ENCODE measurements around the gene NSUN2. TPM values are rescaled to one million over a fixed set of nuclear protein-coding genes. Genes with fewer than 3 reads are reported as not detected.

NSUN2 gene
- total and polyA plus RNA-seq, 9 donors = 33.2 to 50.2 (median 38.1) TPM

- no peak for DNase-seq
- Histone ChIP-seq H3K4me1 (ENCODE audit: control insufficient read depth, insufficient read depth, low read length) (no peaks in the 10 kb centered on the region), H3K27me3 (ENCODE audit: control insufficient read depth, insufficient read depth, low read length) (no peaks in the 10 kb centered on the region), H3K36me3 (ENCODE audit: control insufficient read depth, insufficient read depth, low read length) (no peaks in the 10 kb centered on the region), H3K9me3 (replicated peaks; ENCODE audit: control insufficient read depth, low read depth, low read length) (no peaks in the 10 kb centered on the region), H3K27ac (ENCODE audit: low read length) (no peak overlapping the region), H3K4me3 (ENCODE audit: low read length) (no peak overlapping the region)
- WGBS (ENCODE audit: insufficient coverage) = no CpG with 5 or more reads among the region's 5 CpGs
Measured at GRCh38 chr5:6570530-6570929, 62.3 kb downstream of the NSUN2 start.

GRCh38 chr5:6568889-6569288 is 64.0 kb downstream of the NSUN2 start:
- 48% methylated on average over 3 of the region's 6 CpGs for WGBS (ENCODE audit: insufficient coverage)
- Histone ChIP-seq H3K27ac (ENCODE audit: low read length) (no peak overlapping the region), H3K9me3 (replicated peaks; ENCODE audit: control insufficient read depth, low read depth, low read length) (no peaks in the 10 kb centered on the region), H3K4me1 (ENCODE audit: control insufficient read depth, insufficient read depth, low read length) (no peaks in the 10 kb centered on the region), H3K36me3 (ENCODE audit: control insufficient read depth, insufficient read depth, low read length) (no peaks in the 10 kb centered on the region), H3K27me3 (ENCODE audit: control insufficient read depth, insufficient read depth, low read length) (no peaks in the 10 kb centered on the region), H3K4me3 (ENCODE audit: low read length) (no peak overlapping the region)
- DNase-seq = no peak

- H3K27ac ChIP-seq (ENCODE audit: low read length) = no peak overlapping the region
- no peak overlapping the region for H3K4me3 ChIP-seq (ENCODE audit: low read length)
- DNase-seq = peak; percentile 35
- 74% methylated on average over 5 of the region's 6 CpGs for WGBS (ENCODE audit: insufficient coverage)
- H3K27me3 ChIP-seq (ENCODE audit: control insufficient read depth, insufficient read depth, low read length) = no peaks in the 10 kb centered on the region
- no peaks in the 10 kb centered on the region for H3K4me1 ChIP-seq (ENCODE audit: control insufficient read depth, insufficient read depth, low read length)
- H3K36me3 ChIP-seq (ENCODE audit: control insufficient read depth, insufficient read depth, low read length) = no peaks in the 10 kb centered on the region
- H3K9me3 ChIP-seq (replicated peaks; ENCODE audit: control insufficient read depth, low read depth, low read length) = no peaks in the 10 kb centered on the region
Measured at GRCh38 chr5:6568383-6568782, 64.5 kb downstream of the NSUN2 start.

GRCh38 chr5:6567835-6568234 is 65.0 kb downstream of the NSUN2 start:
- Histone ChIP-seq H3K36me3 (ENCODE audit: control insufficient read depth, insufficient read depth, low read length) (no peaks in the 10 kb centered on the region), H3K27me3 (ENCODE audit: control insufficient read depth, insufficient read depth, low read length) (no peaks in the 10 kb centered on the region), H3K9me3 (replicated peaks; ENCODE audit: control insufficient read depth, low read depth, low read length) (no peaks in the 10 kb centered on the region), H3K4me1 (ENCODE audit: control insufficient read depth, insufficient read depth, low read length) (no peaks in the 10 kb centered on the region), H3K27ac (ENCODE audit: low read length) (no peak overlapping the region), H3K4me3 (ENCODE audit: low read length) (no peak overlapping the region)
- DNase-seq = no peak

- Histone ChIP-seq H3K9me3 (replicated peaks; ENCODE audit: control insufficient read depth, low read depth, low read length) (no peaks in the 10 kb centered on the region), H3K36me3 (ENCODE audit: control insufficient read depth, insufficient read depth, low read length) (no peaks in the 10 kb centered on the region), H3K4me1 (ENCODE audit: control insufficient read depth, insufficient read depth, low read length) (no peaks in the 10 kb centered on the region), H3K27ac (ENCODE audit: low read length) (no peak overlapping the region), H3K4me3 (ENCODE audit: low read length) (no peak overlapping the region), H3K27me3 (ENCODE audit: control insufficient read depth, insufficient read depth, low read length) (no peaks in the 10 kb centered on the region)
- no CpG with 5 or more reads among the region's 4 CpGs for WGBS (ENCODE audit: insufficient coverage)
- DNase-seq = no peak
Measured at GRCh38 chr5:6567068-6567467, 65.8 kb downstream of the NSUN2 start.

GRCh38 chr5:6565492-6565891 is 67.4 kb downstream of the NSUN2 start:
- DNase-seq = no peak
- H3K27ac ChIP-seq (ENCODE audit: low read length) = no peak overlapping the region
- no peak overlapping the region for H3K4me3 ChIP-seq (ENCODE audit: low read length)
- WGBS (ENCODE audit: insufficient coverage) = no CpG with 5 or more reads among the region's 3 CpGs
- H3K36me3 ChIP-seq (ENCODE audit: control insufficient read depth, insufficient read depth, low read length) = no peaks in the 10 kb centered on the region
- H3K4me1 ChIP-seq (ENCODE audit: control insufficient read depth, insufficient read depth, low read length) = no peaks in the 10 kb centered on the region
- H3K27me3 ChIP-seq (ENCODE audit: control insufficient read depth, insufficient read depth, low read length) = no peaks in the 10 kb centered on the region
- no peaks in the 10 kb centered on the region for H3K9me3 ChIP-seq (replicated peaks; ENCODE audit: control insufficient read depth, low read depth, low read length)

GRCh38 chr5:6557807-6558575 is 74.9 kb downstream of the NSUN2 start:
- WGBS (ENCODE audit: insufficient coverage) = 85% methylated on average over 6 of the region's 6 CpGs
- DNase-seq = no peak
- H3K36me3 ChIP-seq (ENCODE audit: control insufficient read depth, insufficient read depth, low read length) = no peaks in the 10 kb centered on the region

GRCh38 chr5:6556802-6557102 is 76.1 kb downstream of the NSUN2 start:
- H3K9me3 ChIP-seq (replicated peaks; ENCODE audit: control insufficient read depth, low read depth, low read length) = no peaks in the 10 kb centered on the region
- WGBS (ENCODE audit: insufficient coverage) = 33% methylated on average over 1 of the region's 1 CpG
- no peak overlapping the region for H3K4me3 ChIP-seq (ENCODE audit: low read length)
- no peaks in the 10 kb centered on the region for H3K36me3 ChIP-seq (ENCODE audit: control insufficient read depth, insufficient read depth, low read length)
- H3K4me1 ChIP-seq (ENCODE audit: control insufficient read depth, insufficient read depth, low read length) = no peaks in the 10 kb centered on the region
- no peak overlapping the region for H3K27ac ChIP-seq (ENCODE audit: low read length)
- no peaks in the 10 kb centered on the region for H3K27me3 ChIP-seq (ENCODE audit: control insufficient read depth, insufficient read depth, low read length)
- no peak for DNase-seq

More at GRCh38 chr5:6557807-6558575, 74.9 kb downstream of the NSUN2 start:
- Histone ChIP-seq H3K4me3 (ENCODE audit: low read length) (no peak overlapping the region), H3K27ac (ENCODE audit: low read length) (no peak overlapping the region), H3K4me1 (ENCODE audit: control insufficient read depth, insufficient read depth, low read length) (no peaks in the 10 kb centered on the region), H3K9me3 (replicated peaks; ENCODE audit: control insufficient read depth, low read depth, low read length) (no peaks in the 10 kb centered on the region), H3K27me3 (ENCODE audit: control insufficient read depth, insufficient read depth, low read length) (no peaks in the 10 kb centered on the region)

- H3K9me3 ChIP-seq (replicated peaks; ENCODE audit: control insufficient read depth, low read depth, low read length) = no peaks in the 10 kb centered on the region
- WGBS (ENCODE audit: insufficient coverage) = 73% methylated on average over 5 of the region's 8 CpGs
- no peak overlapping the region for H3K27ac ChIP-seq (ENCODE audit: low read length)
- no peak for DNase-seq
- no peaks in the 10 kb centered on the region for H3K4me1 ChIP-seq (ENCODE audit: control insufficient read depth, insufficient read depth, low read length)
- no peaks in the 10 kb centered on the region for H3K36me3 ChIP-seq (ENCODE audit: control insufficient read depth, insufficient read depth, low read length)
- H3K27me3 ChIP-seq (ENCODE audit: control insufficient read depth, insufficient read depth, low read length) = no peaks in the 10 kb centered on the region
- H3K4me3 ChIP-seq (ENCODE audit: low read length) = no peak overlapping the region
Measured at GRCh38 chr5:6556089-6556801, 76.6 kb downstream of the NSUN2 start.

GRCh38 chr5:6554812-6555211 is 78.0 kb downstream of the NSUN2 start:
- no CpG with 5 or more reads among the region's 4 CpGs for WGBS (ENCODE audit: insufficient coverage)

More at GRCh38 chr5:6554812-6555211, 78.0 kb downstream of the NSUN2 start:
- H3K9me3 ChIP-seq (replicated peaks; ENCODE audit: control insufficient read depth, low read depth, low read length) = no peaks in the 10 kb centered on the region
- no peak for DNase-seq
- no peak overlapping the region for H3K27ac ChIP-seq (ENCODE audit: low read length)
- H3K4me3 ChIP-seq (ENCODE audit: low read length) = no peak overlapping the region
- H3K36me3 ChIP-seq (ENCODE audit: control insufficient read depth, insufficient read depth, low read length) = no peaks in the 10 kb centered on the region
- H3K27me3 ChIP-seq (ENCODE audit: control insufficient read depth, insufficient read depth, low read length) = no peaks in the 10 kb centered on the region
- no peaks in the 10 kb centered on the region for H3K4me1 ChIP-seq (ENCODE audit: control insufficient read depth, insufficient read depth, low read length)
